Activated naive CD4-positive, alpha-beta T cell (primary cell): ENCODE results near the gene IQCM.

Experiments
- DNase-seq, 4 experiments: peaks; one replicate each; lab custom pipeline; 2025; lab: John Stamatoyannopoulos, UW

IQCM gene

DNA sequence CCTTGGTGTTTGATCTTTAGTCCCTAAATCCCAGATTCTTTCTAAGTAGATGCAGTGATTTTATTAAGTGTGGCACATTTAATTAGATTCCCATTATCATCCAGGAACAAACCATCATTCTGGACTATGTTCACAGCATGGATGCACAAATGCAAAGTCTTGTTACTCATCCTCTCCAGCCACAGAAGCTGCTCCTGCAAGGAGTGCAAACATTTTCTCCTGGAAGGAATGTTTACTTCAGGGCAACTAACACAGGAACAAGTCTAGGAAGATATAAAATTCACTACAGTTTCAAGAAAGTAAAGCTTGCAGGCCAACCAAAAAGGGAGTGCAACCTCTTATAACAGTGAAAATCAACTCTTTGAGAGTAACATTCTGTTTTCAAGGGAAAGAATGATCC, 106.0 kb downstream of the IQCM start:
- DNase-seq, result no peak

- DNase-seq, result no peak
Measured at GRCh38 chr4:149708513-149709130, 107.0 kb downstream of the IQCM start.

DNA sequence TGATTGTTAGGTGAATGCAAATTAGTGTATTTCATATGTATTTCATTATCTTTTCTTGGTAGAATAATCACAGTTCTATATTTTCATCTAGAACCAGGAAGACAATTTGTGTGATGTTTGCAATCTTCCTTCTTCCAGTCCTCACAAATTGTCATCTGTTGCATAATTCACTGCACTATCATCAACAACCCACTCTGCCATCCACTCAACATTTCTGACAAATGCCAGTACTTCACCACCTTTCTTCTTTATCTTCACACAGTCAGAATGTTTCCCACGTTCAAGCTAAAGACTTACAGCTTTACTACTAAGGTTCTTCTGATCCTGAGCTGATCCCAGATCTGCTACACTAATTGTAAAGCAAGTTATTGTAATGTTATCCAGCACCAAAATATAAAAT, 107.8 kb downstream of the IQCM start:
- no peak for DNase-seq

- DNase-seq, result no peak
Measured at GRCh38 chr4:149706942-149707341, 108.7 kb downstream of the IQCM start.

DNA sequence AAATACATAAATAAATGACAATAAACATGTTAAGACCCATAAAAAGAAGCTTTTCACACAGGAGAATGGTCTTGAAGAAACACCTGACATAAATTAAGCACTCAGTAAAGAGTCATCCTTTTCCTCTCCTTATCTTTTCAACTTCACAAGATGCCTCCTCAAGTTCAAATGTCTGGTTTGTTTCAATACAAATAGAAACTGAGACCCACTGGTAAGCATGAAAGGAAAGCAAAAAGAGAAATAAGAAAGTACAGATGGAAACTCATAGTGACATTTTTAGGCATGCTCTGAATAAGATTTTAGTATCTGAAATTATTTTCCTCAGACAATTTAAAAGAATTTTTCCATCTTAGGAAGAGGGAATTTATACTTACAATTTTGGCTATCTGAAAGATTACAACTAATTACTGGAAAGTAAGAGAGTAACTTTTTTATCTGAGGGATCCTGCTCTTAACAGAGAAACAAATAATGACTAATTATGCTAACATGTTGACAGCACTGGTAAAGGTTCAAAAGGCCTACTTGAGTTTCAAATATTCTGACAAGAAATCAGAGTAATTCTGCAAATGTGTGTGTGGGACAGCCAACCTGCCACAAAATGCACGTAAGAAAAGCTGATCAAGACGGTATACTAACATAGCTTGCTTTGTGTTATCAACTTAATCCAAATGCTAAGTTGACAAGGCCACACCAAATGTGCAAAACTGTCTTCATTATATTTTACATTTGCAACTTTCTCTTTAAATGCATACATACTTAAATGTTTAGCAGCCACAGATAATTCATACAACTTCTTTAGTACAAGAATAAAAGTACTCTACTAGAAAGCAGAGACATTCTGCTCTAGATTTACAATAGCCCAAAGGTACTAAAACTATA, 113.0 kb downstream of the IQCM start:
- DNase-seq, result no peak

DNA sequence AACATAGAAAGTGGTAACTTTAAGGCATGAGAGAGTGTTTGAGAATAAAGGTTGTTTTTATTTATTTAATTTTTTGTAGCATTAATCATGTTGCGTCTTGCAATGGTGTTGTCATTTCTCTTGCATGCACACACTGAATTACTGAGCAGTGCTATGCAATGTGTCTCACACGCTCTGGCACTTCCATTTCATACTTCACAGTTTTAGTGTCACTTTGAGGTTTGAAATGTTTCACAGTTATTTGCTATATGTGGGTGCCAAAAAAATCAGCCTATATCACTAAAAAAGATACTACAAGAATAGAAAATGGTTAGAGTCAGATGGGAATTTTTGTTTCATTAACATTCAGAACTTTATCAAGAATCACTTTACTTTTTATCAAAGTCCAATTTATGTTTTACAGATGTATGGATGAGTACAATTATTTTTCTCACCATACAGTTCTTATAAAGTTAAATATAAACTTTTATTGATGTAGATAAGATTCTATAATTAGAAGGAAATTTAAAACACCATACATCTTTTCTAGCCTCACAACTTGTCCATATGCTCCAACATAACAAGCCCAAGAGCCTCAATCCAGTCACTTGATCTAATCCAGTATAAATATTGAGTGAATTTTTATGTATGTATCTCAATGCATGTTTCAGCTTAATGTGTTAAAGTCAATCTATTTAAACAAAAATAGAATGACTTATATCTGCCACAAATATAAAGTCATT, 114.0 kb downstream of the IQCM start:
- no peak for DNase-seq

- no peak for DNase-seq
Measured at GRCh38 chr4:149700272-149700671, 115.4 kb downstream of the IQCM start.

DNA sequence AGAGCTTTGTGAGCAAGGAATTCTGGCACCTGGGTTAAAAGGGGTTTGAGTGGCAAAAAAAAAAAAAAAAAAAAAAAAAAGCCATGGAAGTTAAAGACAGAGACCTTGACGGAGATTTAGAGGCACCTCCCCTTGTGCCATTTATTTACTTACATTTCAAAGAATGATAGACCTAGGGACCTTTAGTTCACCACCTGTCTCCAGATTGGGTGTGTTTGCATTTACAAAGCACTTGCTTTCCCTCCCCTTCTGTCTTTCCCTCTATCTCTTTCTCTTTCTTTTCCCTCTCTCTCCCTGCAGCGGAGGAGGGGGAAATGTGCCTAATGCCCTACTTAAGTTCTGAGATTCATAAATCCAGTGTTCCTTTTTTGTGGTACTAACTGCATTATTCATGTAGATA, 116.0 kb downstream of the IQCM start:
- no peak for DNase-seq

DNA sequence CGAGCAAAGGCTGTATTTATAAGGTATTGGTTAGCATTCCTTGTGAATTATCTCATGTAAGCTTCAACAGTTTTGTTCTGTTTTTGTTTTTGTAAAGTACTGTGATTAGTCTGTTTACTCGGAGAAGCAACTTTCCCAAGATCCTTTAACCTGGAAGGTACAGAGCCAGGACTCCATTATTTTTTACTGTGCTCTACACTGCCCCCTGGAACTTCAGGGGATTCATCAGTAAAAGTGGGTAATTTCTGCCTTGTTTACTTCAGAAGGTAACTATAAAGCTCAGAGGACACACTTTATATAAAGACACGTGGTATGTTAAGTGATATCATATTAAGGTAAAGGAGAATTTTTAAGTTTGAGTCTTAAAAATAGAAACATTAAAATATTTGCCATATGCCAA, 124.9 kb downstream of the IQCM start:
- DNase-seq, result no peak

DNA sequence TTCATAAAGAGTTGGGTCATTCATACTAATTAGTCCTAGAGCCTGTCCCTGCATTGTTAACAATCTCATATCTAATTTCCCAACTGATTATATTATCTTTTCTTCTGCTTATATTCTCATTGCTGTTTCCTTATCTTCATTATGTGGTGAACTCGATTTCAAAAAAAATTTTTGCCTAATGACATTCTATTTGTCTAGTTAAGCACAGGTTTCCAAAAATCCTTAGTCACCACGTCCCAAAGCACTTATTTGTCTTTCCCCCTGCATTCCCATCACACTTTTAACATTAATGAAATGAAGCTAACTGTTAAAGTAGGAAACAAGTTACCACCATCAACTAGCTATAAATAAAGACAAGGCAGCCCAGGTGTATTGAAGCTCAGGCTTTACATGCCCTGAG, 131.1 kb downstream of the IQCM start:
- DNase-seq, result no peak

DNA sequence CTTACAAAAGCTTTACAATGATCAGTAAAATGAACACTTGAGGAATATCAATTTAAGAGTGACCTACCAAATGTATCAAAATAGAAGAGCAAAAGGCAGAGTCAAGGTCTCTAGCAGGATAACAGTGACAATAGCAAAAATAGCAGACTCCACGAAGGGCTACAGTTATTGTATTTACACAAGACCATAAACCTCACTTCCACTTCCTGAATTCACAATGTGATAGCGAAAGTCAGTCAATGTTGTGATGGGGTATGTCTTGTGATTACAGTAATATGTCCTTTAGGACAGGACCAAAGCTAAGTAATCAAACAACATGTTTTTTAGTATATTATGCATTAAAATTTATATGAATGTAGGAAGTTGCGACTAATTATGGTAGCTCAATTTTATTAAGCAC, 139.6 kb downstream of the IQCM start:
- DNase-seq, result no peak

- no peak for DNase-seq
Measured at GRCh38 chr4:149645790-149646189, 169.9 kb downstream of the IQCM start.

- no peak for DNase-seq
Measured at GRCh38 chr4:149638073-149638472, 177.6 kb downstream of the IQCM start.

- no peak for DNase-seq
Measured at GRCh38 chr4:149634368-149634767, 181.3 kb downstream of the IQCM start.

GRCh38 chr4:149631629-149632028, 184.0 kb downstream of the IQCM start:
- DNase-seq, result no peak

- no peak for DNase-seq
Measured at GRCh38 chr4:149630064-149630463, 185.6 kb downstream of the IQCM start.

- DNase-seq, result no peak
Measured at GRCh38 chr4:149605601-149606378, 209.9 kb downstream of the IQCM start.

DNA sequence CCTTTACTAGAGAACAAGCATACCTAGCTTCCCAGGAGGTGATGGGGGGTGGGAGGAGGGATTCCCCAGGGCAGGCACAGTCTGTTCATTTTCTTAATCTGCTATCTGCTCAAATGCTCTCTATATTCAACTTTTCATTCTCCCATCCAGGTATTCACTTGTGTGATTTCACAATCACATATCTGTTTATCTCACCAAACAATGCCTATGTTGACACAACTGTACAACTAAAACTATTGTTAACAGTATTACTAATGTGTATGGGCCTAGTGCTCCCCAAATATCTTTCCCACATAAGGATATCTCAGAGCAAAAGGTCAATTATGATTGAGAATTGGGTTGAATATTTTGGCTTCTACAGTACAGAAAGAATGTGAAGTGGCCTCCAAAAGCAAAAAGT, 210.8 kb downstream of the IQCM start:
- DNase-seq, result no peak

DNA sequence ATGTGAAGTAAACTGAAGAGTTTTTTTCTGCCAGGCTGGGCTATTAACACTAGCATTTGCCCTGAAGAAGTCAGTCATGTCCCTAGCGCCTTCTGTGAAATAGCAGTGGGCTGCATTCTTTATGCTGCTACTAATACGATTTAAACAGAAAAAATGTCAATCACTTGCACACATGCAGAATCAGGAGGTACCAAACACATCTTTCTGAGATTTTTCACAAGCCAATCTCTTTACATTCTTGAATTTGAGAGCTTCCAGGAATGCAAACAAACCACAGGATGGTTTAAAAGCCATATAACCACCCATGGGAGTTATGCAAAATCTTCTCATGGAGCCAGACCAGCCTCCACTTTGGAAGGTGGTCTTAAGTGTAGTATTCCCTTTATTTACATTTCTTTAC, 220.1 kb downstream of the IQCM start:
- DNase-seq, result no peak

DNA sequence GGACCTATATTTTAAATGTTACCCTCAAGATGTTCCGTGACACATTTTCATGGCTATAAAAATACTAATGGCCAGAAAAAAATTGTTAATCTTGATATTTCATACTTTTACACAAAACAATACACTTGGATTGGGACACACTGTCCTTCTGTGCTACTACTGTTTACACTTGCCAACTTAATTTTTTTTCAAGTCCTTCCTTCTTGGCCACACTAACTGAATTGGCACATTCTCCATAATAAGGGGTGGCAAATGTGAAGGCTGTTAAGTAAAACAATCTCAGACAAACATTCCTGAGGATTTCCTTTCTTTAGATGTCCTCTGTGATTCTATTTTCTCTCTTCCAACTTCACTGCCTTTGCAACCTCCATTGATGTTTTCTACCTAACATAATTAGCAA, 225.8 kb downstream of the IQCM start:
- no peak for DNase-seq

- DNase-seq, result no peak
Measured at GRCh38 chr4:149584722-149585121, 230.9 kb downstream of the IQCM start.

GRCh38 chr4:149574971-149575370, 240.7 kb downstream of the IQCM start:
- DNase-seq, result no peak
